Measurements from ENCODE around the gene KRT32. TPM values are rescaled to one million over a fixed set of nuclear protein-coding genes. Genes with fewer than 3 reads are reported as not detected.

Gene KRT32
- total RNA-seq, 1 experiment from 2014 or later = 0.42 TPM

DNA sequence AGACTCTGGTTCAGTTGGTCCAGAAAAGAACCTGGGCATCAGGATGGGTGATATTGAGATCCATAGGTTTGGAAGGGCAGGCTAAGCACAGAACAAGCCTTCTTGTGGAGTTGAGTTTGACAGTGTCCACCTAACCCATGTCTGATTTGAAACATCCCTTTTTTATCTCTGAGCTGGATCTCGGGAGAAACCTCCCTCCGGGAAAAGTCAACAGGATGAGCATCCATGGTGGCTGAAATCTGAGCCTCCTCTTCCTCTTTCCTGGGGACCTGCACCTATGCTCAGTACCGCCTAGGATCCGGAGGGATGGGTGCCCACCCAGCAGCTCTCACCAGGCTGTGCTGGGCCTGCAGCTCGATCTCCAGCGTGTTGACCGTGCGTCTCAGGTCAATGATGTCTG, 3.4 kb downstream of the KRT32 start:
- H4K20me1 ChIP-seq (ENCODE audit: insufficient read depth) = no peaks in the 10 kb centered on the region
- DNase-seq (ENCODE audit: low read depth, low spot score) = no peak
- H3K27ac ChIP-seq (ENCODE audit: low read depth, low read length) = no peak overlapping the region
- H3K9me3 ChIP-seq (ENCODE audit: control insufficient read depth in 1 of 2, insufficient read depth in 1 of 2, low read depth in 1 of 2, low read length in 2 of 2) = peaks cover 3 to 7% of the 10 kb centered on the region in 2 experiments; a peak in 1 of 4 replicates
- H3K9ac ChIP-seq (ENCODE audit: low read length) = peak overlapping the region; percentile 43; the same call in 1 of the 2 replicates
- TF ChIP-seq POLR2A (IDR thresholded peaks at IDR 0.05; ENCODE audit: borderline replicate concordance, extremely low read depth, insufficient read depth, insufficient read length) = no peak
- TF ChIP-seq SP1 (IDR thresholded peaks at IDR 0.05; ENCODE audit: low read depth) = no peak
- TF ChIP-seq CBX3 (IDR thresholded peaks at IDR 0.05; ENCODE audit: low read depth) = no peak
- TF ChIP-seq POLR2AphosphoS5 (IDR thresholded peaks at IDR 0.05; ENCODE audit: low read depth, low read length) = no peak
- TF ChIP-seq ZFX (IDR thresholded peaks at IDR 0.05) = no peak
- TF ChIP-seq, protein P1, sequence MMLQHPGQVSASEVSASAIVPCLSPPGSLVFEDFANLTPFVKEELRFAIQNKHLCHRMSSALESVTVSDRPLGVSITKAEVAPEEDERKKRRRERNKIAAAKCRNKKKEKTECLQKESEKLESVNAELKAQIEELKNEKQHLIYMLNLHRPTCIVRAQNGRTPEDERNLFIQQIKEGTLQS (IDR thresholded peaks at IDR 0.05) = no peak
- TF ChIP-seq, protein P2, sequence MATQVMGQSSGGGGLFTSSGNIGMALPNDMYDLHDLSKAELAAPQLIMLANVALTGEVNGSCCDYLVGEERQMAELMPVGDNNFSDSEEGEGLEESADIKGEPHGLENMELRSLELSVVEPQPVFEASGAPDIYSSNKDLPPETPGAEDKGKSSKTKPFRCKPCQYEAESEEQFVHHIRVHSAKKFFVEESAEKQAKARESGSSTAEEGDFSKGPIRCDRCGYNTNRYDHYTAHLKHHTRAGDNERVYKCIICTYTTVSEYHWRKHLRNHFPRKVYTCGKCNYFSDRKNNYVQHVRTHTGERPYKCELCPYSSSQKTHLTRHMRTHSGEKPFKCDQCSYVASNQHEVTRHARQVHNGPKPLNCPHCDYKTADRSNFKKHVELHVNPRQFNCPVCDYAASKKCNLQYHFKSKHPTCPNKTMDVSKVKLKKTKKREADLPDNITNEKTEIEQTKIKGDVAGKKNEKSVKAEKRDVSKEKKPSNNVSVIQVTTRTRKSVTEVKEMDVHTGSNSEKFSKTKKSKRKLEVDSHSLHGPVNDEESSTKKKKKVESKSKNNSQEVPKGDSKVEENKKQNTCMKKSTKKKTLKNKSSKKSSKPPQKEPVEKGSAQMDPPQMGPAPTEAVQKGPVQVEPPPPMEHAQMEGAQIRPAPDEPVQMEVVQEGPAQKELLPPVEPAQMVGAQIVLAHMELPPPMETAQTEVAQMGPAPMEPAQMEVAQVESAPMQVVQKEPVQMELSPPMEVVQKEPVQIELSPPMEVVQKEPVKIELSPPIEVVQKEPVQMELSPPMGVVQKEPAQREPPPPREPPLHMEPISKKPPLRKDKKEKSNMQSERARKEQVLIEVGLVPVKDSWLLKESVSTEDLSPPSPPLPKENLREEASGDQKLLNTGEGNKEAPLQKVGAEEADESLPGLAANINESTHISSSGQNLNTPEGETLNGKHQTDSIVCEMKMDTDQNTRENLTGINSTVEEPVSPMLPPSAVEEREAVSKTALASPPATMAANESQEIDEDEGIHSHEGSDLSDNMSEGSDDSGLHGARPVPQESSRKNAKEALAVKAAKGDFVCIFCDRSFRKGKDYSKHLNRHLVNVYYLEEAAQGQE (IDR thresholded peaks at IDR 0.05; ENCODE audit: low read depth) = no peak
- TF ChIP-seq ZNF274 (IDR thresholded peaks at IDR 0.05; ENCODE audit: low read depth, low read length) = no peak
- no peak for TF ChIP-seq TCF7L2 (IDR thresholded peaks at IDR 0.05; ENCODE audit: borderline replicate concordance, extremely low read depth, insufficient read depth, insufficient read length)
- TF ChIP-seq JUND (IDR thresholded peaks at IDR 0.05) = no peak
- TF ChIP-seq ELF1 (IDR thresholded peaks at IDR 0.05; ENCODE audit: borderline replicate concordance, low read depth) = no peak
- ChIA-PET RAD21 (ENCODE audit: low non-redundant PET in 1 of 2, low total read pairs in 2 of 2, uncharacterized antibody in 2 of 2, unreplicated experiment in 2 of 2) (no interaction called here), POLR2A (no interaction called here), CTCF (no interaction called here)
- H3K36me3 ChIP-seq (ENCODE audit: control insufficient read depth in 1 of 2, insufficient read depth in 2 of 2, low read length in 2 of 2) = no peaks in the 10 kb centered on the region
- no peak overlapping the region for H3K4me3 ChIP-seq (replicated peaks in 1 of 2; ENCODE audit: low read depth in 1 of 2, low read length in 2 of 2)
- no TSS peak for BruUV-seq (replicated peaks)
- peaks cover 15 to 26% of the 10 kb centered on the region in 2 experiments for H3K4me1 ChIP-seq (ENCODE audit: control insufficient read depth in 1 of 2, insufficient read depth in 2 of 2, low read length in 2 of 2)
- no peak for ATAC-seq
- intact Hi-C loops (cut with micrococcal nuclease) = no loop called here
- H3K9me2 ChIP-seq (ENCODE audit: insufficient read depth) = no peaks in the 10 kb centered on the region
- no peaks in the 10 kb centered on the region for H3K79me2 ChIP-seq (ENCODE audit: insufficient read depth, low read length)
- no peaks in the 10 kb centered on the region for H3K27me3 ChIP-seq (ENCODE audit: insufficient read depth, low read length)
- no peak overlapping the region for H2AFZ ChIP-seq (ENCODE audit: low read depth, low read length, poor library complexity, severe bottlenecking)
- H3K4me2 ChIP-seq (ENCODE audit: low read length) = peak overlapping the region; percentile 70
